ENCODE measurements around the gene SLC22A23. TPM values are rescaled to one million over a fixed set of nuclear protein-coding genes. Genes with fewer than 3 reads are reported as not detected.

The SLC22A23 gene
- total RNA-seq, 1 experiment from 2014 or later = 6.8 TPM

- no peak overlapping the region for H3K4me3 Mint-ChIP-seq
These were observed 164.9 kb downstream of the SLC22A23 start for GRCh38 chr6:3291987-3292386.

More at GRCh38 chr6:3291987-3292386, 164.9 kb downstream of the SLC22A23 start:
- Histone ChIP-seq H4K5ac (ENCODE audit: insufficient read length, low read depth, low read length) (no peak overlapping the region), H3K79me1 (ENCODE audit: insufficient read depth, low read depth, low read length, poor library complexity, severe bottlenecking) (no peaks in the 10 kb centered on the region), H3K4ac (ENCODE audit: low read depth, low read length) (no peak overlapping the region), H2BK5ac (ENCODE audit: insufficient read length, low read length) (no peak overlapping the region), H3K23ac (ENCODE audit: insufficient read length, low read depth, low read length) (no peak overlapping the region), H3K23me2 (ENCODE audit: insufficient read length, low read depth, low read length, poor library complexity, severe bottlenecking) (no peaks in the 10 kb centered on the region), H2BK12ac (ENCODE audit: insufficient read length, low read depth, low read length) (no peak overlapping the region), H3K14ac (ENCODE audit: insufficient read depth, low read length) (no peak overlapping the region), H3K27ac (ENCODE audit: insufficient read length, low read depth, low read length) (no peak overlapping the region), H4K8ac (replicated peaks; ENCODE audit: insufficient read length, low read depth, low read length) (no peak overlapping the region), H2BK20ac (ENCODE audit: low read depth, low read length, poor library complexity, severe bottlenecking) (no peak overlapping the region), H2BK15ac (ENCODE audit: low read depth, low read length) (no peak overlapping the region), H3K9me3 (ENCODE audit: control insufficient read depth, low read depth, low read length) (no peaks in the 10 kb centered on the region), H3K79me2 (ENCODE audit: insufficient read depth, low read length) (no peaks in the 10 kb centered on the region), H4K91ac (ENCODE audit: insufficient read length, low read depth, low read length) (no peak overlapping the region), H3T11ph (ENCODE audit: low read length) (no peak overlapping the region), H3K4me2 (ENCODE audit: insufficient read depth, insufficient read length, low read length) (no peak overlapping the region), H3K27me3 (ENCODE audit: insufficient read depth, low read length) (no peaks in the 10 kb centered on the region), H3K18ac (ENCODE audit: insufficient read length, low read depth, low read length) (no peak overlapping the region), H2BK120ac (ENCODE audit: low read depth, low read length, poor library complexity, severe bottlenecking) (no peak overlapping the region), H2AFZ (ENCODE audit: low read length) (no peak overlapping the region), H3K9ac (ENCODE audit: extremely low read depth, insufficient read length, low read length) (no peak overlapping the region), H2AK5ac (ENCODE audit: insufficient read length, low read length) (no peak overlapping the region), H3K56ac (ENCODE audit: insufficient read length, low read depth, low read length) (no peak overlapping the region), H4K20me1 (ENCODE audit: control insufficient read depth, insufficient read depth, insufficient read length) (no peaks in the 10 kb centered on the region), H3K4me1 (ENCODE audit: insufficient read depth, low read length) (no peaks in the 10 kb centered on the region)
- H3K27ac Mint-ChIP-seq = no peak overlapping the region; a peak in 1 of 7 replicates
- TF ChIP-seq CTCF (conservative IDR thresholded peaks at IDR 0.05) = no peak
- DNase-seq = no peak
- no peaks in the 10 kb centered on the region for H3K27me3 Mint-ChIP-seq (ENCODE audit: low read depth)
- no peaks in the 10 kb centered on the region for H3K9me3 Mint-ChIP-seq
- H3K4me1 Mint-ChIP-seq = peaks cover 15 to 16% of the 10 kb centered on the region in 2 experiments
- H3K36me3 Mint-ChIP-seq (ENCODE audit: insufficient read depth in 1 of 3, low read depth in 3 of 3) = peaks cover 11 to 35% (median 17%) of the 10 kb centered on the region in 3 experiments; a peak in 6 of 7 replicates
- no CpG with 5 or more reads among the region's 7 CpGs for WGBS (ENCODE audit: extremely low coverage, insufficient read length, low lambda C conversion rate)
